Stimulated activated CD4-positive, alpha-beta T cell treated with anti-CD3 and anti-CD28 coated beads, TNF-alpha, amount 100 ng/mL, for 48 hours (primary cell): ENCODE results near the gene CTU1.
"Not testable (repeated sequence)": the region's sequence is repeated elsewhere in the genome, so short reads cannot be mapped to it uniquely, and the experiment has no call there.

Experiments used
- DNase-seq, 3 donors: peaks; one replicate each; pipeline ENCODE4 v3.0.0-alpha.2; 2020; ENCODE audit warnings: low read depth in 3 of 3

CTU1 gene

DNA sequence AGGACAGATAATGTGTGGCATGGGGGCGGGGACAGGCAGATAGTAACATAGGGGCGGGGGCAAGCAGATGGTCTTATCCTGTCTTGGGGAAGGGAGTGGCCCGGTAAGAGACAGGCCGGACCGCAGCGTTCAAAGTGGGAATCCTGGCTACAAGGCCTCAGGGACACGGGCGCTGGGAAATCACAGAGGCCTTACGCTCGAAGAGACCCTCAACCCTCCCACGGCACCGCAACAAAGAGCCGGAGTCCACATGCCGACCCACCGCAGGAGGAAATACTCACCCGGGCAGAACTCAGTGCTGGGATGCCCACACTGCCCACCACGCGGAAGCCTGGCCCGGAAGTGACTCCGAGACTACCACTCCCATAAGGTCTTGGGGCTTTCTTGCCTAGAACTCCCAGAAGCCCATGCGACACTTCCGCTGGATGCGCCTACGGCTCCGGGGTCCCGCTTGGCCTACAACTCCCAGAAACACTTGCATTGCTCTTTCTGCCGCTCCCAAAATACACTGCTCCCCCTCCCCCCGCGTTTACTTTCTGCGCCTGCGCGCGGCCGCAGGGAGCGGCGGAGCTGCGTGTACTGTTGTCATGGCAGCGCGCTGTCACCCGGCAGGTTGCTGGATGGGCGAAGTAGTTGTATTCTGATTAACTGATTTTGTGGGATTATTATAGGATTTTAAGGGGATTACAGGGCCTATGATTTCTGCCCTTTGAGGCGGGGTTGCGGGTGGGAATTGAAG lies at the start of gene CTU1:
Gene CTU1 (minus strand): TSS at position 344 of the 739 bp plus-strand sequence. CDS start 3,840 bp downstream, outside the sequence.
- DNase-seq = peak; percentile 96 to 98 (median 97)

DNA sequence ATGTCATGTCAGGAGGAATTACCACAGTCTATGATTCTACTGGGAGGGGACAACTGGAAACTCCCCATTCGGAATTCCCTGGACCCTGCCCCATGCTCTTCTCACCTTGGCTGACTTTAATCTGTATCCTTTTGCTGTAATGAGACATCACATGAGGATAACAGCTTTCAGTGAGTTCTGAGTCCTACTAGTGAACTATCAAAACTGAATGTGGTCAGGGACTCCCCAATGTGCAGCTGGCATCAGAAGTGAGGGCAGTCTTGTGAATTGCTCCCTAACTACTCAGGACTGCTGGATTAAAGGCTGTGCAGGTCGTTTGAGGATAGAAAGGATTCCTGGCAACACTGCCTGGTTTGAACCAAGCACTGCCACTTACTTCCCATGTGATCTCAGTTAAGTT lies 49.1 kb upstream of the CTU1 start:
- DNase-seq = no peak

DNA sequence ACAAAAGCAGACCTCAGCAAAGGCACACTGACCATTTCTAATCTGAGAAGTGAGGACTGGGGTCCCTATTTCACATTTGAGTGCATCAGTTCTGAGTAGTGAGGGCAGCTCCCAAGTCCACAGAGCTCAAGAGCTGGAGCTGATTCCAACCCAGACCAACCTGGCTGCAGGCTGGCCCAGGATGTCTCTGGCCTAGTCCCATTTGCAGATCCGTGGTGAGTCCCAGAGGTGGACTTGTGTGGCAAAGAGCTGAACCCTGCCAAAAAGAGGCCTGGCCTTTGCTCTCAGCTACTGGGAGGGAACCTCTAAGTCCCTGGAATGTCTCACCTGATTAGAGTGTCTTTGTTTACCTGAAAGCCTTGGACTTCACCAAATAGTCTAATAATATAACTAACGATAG lies 48.5 kb upstream of the CTU1 start:
- no peak for DNase-seq

DNA sequence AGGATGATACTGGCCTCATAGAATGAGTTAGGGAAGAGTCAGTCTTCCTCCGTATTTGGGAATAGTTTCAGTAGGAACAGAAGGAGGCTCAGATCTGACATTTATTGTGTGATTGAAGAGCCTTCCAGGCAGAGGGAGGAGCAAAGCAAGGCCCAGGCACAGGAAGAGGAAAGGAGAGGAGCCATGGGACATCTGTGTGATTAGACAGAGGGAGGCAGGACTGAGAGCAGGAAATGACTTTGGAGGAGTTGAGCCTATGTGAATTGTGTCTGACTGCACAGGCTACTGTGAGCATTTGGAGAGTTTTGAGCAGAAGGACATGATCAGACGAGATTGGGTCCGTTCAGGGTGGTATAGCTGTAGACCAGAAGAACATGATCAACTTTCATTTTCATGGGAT lies 42.4 kb upstream of the CTU1 start:
- no peak for DNase-seq

DNA sequence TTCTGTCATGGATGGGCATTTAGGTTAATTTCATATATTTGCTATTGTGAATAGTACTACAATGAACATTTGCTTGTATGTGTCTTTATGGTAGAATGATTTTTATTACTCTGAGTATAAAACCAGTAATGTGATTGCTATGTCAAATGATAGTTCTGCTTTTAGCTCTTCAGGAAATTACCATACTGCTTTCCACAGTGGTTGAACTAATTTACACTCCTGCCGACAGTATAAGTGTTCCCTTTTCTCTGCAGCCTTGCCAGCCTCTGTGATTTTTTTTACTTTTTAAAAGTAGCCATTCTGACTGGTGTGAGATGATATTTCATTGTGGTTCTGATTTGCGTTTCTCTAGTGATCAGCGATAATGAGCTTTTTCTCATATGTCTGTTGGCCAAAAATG lies 40.4 kb upstream of the CTU1 start:
- no peak for DNase-seq

DNA sequence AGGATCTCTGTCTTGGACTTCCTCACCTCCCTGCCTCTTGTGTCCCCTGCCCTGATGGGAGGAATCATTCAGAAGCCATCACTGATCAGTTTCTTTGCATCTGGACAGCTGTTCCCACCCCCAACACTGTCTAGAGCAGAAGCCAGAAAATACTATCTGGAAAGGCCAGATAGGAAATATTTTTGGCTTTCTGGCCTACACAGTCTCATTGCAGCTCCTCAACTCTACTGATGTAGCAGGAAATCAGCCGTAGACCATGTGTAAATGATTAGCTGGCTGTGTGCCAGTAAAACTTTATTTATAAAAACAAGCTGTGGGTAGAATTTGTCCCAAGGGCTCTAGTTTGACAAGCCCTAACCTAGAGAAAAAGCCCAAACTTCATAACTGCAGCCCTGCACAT lies 39.5 kb upstream of the CTU1 start:
- DNase-seq = no peak

DNA sequence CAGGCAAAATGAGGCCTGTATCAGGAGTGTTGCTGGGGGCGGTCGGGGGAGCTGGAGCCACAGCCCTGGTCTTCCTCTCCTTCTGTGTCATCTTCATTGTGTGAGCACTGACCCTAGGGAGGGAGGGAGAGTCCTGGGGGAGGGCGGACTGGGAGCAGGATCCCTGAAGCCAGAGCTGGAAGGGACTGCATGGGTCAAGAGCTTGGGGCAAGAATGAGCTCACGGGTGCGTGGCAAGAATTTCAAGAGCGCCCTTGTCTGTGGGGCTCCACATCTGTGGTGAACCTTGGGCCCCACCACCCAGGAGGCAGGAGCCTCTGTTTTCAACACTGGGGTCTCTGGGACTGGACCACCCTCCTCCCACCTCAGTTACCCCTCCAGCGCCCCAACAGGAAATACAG lies 38.5 kb upstream of the CTU1 start:
- no peak for DNase-seq

DNA sequence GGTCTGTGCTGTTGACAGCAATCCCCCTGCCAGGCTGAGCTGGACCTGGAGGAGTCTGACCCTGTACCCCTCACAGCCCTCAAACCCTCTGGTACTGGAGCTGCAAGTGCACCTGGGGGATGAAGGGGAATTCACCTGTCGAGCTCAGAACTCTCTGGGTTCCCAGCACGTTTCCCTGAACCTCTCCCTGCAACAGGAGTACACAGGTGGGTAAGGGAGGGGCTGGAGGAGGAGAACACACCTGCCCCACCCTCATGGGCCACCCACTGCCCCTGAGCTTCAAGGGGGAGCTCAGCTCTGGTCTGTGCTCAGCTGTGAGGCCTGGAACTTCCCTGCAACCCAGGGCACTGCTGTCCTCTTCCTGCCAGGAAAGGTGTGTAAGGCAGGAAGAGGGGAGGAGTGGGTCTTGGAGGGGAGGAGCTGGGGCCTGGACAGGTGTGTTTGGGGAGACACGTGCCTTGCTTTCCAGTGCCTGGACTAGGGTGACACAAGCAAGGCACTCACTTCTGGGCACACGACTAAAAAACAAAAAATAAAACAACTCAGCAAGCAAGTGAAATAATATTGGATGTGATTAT lies 37.8 kb upstream of the CTU1 start:
- no peak for DNase-seq

DNA sequence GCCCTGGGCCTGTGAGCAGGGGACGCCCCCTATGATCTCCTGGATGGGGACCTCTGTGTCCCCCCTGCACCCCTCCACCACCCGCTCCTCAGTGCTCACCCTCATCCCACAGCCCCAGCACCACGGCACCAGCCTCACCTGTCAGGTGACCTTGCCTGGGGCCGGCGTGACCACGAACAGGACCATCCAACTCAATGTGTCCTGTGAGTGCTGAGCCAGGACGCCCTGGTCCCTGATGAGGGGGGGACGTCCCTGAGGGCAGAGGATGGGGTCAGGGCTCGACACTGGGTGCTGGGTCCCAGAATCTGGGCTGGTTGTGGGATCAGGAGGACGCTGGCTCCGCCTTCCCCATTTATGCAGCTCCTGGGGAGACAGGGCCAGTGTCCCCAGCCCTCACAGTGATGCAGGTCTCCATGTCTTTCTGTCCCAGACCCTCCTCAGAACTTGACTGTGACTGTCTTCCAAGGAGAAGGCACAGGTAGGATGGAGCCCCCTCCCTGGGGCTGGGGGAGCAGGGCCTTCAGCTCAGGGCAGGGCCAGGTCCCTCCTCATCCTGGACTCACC lies 36.4 kb upstream of the CTU1 start:
- DNase-seq = no peak

DNA sequence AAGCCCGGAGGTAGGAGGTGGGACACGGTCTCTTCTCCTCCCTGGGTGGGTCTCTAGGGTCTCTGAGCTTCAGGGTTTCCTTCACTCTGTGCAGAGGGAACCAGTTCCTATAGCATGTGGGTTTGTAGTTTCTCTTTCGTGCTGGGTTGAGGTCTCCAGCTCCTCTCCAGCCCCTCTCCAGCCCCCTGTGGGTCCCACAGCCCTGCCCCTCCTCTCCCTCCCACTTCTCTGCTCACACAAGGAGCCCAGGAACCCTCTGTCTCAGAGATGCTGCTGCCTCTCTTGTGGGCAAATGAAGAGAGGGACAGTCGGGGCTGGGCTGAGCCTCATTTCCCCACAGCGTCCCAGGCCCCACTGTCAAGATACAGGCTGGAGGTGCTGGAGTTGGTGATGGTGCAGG lies 35.3 kb upstream of the CTU1 start:
- no peak for DNase-seq

DNA sequence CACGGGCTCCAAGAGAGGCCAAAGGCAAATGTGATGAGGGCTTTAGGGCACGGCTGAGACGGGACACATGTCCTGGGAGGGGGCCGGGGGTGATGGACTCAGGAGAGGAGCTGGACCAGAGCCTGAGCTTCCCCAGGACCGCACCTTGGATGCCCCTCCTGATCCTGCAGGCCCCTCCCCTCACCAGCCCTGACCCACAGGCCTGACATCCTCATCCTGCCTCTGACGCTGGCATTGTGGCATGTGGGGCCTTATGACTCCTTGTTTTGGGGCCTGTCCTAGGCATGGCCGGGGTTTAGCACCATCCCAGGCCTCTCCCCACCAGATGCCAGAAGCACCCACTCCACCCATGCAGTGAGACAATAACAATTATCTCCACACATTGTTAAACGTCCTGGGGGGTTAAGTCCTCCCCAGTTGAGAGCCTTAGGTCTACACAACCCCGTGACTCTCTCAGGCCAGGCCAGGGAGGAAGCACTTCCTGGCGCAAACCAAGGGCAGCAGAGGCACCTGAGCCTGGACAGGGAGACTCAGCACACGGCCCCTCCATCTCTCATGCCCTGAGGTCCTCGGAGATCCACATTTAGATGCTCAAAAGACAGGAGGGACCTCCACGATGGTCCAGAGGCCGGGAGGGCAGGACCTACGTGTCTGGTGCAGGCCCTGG lies 34.7 kb upstream of the CTU1 start:
- DNase-seq = not testable (repeated sequence)

DNA sequence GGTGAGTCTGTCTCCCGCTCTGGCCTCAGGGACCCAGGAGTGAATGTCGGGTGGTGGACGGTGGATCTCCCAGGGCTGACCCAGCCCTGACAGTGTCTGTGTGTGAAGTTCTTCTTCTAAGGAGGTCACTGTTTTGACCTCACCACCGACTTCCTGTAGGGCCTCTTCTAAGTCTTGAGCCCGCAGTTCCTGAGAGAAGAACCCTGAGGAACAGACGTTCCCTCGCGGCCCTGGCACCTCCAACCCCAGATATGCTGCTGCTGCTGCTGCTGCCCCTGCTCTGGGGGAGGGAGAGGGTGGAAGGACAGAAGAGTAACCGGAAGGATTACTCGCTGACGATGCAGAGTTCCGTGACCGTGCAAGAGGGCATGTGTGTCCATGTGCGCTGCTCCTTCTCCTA lies 33.9 kb upstream of the CTU1 start, which contains the start of gene SIGLEC7:
Gene SIGLEC7 (plus strand): TSS at position 183 of the 400 bp plus-strand sequence. CDS start 69 bp downstream, at position 252.
- no peak for DNase-seq

DNA sequence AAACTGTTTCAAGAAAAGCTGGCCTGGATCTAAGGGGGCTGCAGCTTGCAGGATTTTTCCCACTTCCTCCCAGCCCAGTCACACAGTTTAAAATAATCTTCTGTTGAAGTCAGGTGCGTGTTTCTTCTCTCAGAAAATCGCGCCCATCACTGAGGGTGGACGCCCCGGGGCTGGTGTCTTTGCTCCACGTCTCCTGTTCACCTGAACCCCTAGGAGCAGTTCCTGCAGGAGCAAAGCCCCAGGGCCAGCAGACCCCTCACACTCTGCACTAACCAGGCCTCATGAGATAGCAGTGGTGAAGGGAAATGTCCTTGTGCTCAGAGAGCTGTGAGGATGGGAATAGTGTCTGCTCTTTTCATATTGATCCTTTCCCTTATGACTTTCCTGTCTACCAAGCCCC lies 33.0 kb upstream of the CTU1 start:
- no peak for DNase-seq

DNA sequence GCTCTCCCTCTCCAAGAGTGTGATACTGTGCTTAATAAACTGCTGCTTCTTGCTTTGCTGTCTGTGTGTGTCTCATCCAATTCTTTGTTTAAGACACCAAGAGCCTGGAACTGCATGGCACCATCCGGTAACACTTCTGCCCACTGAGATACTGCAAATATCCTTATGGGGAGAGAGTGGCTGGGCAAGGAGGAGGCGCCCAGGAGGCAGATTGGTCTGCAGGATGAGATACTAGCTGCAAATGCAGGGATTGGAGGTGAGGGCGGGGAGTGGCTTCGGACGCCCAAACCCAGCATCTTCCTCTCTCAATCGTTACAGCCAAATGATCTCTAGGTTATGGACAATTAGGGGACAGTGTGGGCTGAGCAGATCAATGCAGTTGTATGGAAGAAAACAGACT lies 32.2 kb upstream of the CTU1 start:
- DNase-seq = no peak

DNA sequence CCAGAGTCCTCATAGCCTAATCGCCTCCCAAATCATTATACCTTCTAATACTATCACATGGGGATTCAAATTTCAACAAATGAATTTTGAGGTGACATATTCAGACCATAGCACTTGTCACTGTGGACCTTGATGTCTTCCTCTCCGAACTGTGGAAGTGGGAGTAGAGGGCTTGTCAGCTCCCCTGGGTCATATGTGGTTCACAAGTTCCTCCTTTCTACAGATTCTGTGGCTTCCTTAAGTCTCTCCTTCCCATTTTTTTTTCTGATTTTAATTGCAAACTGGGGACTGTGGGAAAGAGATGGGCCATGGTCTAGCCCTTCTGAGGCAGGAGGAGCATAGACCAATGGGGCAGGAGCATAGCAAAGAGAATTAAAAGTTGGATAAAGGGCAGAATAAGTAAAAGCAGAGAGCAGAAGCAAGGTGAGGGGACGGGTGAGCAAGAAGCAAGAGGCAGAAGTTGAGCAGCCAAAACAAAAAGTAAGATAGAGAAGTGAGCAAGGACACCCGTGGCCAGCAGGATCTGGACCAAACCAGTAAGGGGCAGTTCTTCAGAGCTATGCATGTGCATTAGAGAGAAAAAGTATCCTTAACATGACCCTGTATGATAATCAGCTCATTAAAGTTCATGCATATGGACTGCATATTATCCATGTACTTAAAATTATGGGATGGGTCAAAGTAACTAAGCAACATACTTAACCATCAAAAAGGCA lies 31.2 kb upstream of the CTU1 start:
- no peak for DNase-seq

DNA sequence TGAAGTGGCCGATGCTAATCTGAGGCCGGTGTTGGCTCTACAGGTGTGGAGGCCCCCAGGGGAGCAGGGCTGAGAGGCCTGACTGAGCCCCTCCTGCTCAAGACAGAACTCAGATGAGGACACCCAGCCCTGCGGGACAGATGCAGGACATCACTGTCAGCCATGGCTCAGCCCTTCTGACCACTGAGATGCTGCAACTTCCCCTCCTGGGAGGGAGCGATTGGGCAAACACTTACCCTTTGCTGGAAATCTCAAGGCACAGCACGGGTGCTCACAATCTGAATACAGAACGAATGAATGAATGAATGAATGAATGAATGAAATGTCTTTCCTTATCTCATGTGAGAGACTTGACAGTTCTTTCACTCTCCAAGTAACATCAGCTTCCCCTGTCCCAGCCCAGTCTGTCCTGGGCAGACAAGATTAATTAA lies 30.4 kb upstream of the CTU1 start:
- DNase-seq = no peak

DNA sequence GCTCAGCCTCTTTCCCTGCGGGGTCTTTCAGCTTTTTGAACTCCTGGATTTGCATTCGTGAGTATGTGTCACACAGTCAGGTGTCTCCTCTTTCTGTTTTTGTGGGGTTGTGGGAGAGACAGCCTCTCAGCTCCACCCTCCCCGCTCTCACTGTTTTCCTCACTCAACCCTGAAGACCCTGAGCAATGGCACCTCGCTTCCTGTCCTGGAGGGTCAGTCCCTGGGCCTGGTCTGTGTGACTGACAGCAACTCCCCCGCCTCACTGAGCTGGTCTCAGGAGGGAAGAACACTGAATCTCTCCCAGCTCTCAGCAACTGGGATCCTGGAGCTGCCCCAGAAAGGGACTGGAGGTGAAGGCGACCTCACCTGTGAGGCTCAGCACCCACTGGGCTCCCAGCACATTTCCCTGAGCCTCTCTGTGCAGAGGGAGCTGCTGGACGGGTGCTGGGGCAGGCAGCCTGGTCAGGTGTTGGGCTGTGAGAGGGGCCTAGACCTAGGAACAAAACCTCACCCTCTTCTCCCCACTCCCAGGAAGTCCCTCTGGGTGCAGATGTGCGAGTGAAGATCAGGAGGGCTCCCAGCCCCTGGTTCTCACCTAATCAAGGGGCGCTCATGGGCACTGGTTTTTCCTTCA lies 29.7 kb upstream of the CTU1 start:
- no peak for DNase-seq

DNA sequence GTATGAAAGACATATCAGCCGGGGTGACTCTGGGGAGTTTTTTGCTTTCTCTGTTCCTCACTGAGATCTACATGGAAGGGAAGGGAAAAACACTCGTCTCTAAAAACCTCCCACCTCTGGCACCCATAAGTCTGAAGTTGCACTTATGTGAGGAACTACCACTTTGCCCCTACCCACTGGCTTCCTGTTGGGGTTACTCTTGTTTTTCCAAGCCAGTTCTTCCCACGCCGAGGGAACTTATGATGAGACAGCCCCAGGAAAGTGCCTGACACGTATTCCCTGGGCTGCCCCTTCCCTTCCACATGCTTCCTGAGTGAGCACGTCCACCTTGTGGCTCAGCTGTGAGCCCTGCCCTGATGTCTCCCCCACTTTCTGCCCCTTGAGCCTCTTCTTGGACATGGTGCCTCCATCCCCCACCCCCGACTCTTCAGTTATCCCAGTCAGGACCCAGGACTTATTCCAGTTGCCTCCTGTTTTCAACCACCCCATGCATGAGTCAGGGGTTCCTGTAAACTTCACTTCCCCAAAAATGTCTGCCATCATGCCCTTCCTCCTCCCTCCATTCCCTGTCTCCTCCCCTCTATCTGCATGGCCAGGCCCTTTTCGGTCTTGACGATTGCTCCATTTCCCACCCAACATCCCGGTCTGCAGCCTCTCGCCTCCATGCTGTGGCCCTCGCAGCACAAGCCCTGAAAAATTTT lies 28.8 kb upstream of the CTU1 start:
- no peak for DNase-seq

DNA sequence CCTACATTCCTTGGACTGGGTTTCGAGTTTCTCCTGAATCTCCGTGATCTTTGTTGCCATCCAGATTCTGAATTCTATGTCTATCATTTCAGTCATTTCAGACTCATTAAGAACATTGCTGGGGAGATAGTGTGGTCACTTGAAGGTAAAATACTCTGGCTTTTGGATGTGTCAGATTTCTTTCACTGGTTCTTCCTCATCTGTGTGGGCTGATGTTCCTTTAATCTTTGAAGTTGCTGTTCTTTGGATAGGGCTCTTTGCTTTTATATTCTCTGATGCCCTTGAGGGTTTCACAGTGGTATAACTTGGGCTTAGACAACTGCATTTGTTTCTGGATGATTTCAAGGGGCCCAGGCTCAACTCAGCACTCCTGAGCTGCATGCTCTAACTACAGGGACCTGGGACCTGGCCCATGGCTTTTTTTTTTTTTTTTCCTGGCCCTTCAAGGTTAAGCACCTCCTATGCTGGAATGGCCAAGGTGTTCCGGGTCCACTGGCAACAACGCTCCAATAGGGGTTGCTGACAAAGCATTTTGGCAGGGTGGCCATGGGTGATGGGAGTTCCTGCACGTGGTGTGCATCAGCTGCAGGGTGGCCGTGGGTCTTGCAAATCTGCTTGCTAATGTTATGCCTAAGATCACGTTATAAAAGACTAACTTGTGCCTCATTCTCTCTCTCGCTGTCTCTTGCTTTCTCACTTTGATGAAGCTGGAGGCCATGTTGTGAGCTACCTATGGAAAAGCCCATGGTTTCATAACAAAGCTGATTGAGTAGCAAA lies 28.0 kb upstream of the CTU1 start:
- no peak for DNase-seq

DNA sequence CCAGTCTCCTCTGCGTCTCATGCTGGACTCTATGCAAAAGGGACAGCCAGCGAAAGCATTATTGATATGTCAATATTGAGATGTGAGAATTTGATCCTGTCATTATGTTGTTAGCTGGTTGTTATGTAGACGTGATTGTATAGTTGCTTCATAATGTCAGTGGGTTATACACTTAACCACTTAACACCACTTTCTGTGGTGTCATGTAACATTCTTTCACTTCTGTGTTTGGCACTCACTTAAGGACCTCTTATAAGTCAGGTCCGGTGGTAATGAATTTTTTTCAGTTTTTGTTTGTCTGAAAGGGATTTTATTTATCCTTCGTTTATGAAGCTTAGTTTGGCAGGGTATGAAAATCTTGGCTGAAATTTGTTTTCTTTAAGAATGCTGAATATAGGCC lies 26.8 kb upstream of the CTU1 start:
- DNase-seq = no peak
